Activated T-cell treated with anti-CD3 and anti-CD28 coated beads for 24 hours (primary cell): Measurements from ENCODE around the gene DSTN.

Experiments used
- DNase-seq: peaks from one replicate; pipeline ENCODE4 v3.0.0-alpha.2; 2020; ENCODE audit warnings: low read depth

The DSTN gene

GRCh38 chr20:17549131-17549530 lies 20.7 kb upstream of the DSTN start:
- no peak for DNase-seq

GRCh38 chr20:17555106-17555505 lies 14.8 kb upstream of the DSTN start:
- DNase-seq, result no peak

GRCh38 chr20:17556837-17557674 lies 12.8 kb upstream of the DSTN start:
- DNase-seq, result no peak

GRCh38 chr20:17557675-17558006 lies 12.2 kb upstream of the DSTN start:
- no peak for DNase-seq

GRCh38 chr20:17558154-17558940 lies 11.5 kb upstream of the DSTN start:
- peak; percentile 12 for DNase-seq

- no peak for DNase-seq
Measured at GRCh38 chr20:17558941-17559304, 11.0 kb upstream of the DSTN start.

- no peak for DNase-seq
Measured at GRCh38 chr20:17559338-17559737, 10.5 kb upstream of the DSTN start.

GRCh38 chr20:17560344-17561074 lies 9.4 kb upstream of the DSTN start:
- DNase-seq, result no peak

GRCh38 chr20:17562804-17563305 lies 7.0 kb upstream of the DSTN start:
- no peak for DNase-seq

GRCh38 chr20:17565169-17565845 lies 4.6 kb upstream of the DSTN start:
- no peak for DNase-seq

- no peak for DNase-seq
Measured at GRCh38 chr20:17566345-17566744, 3.5 kb upstream of the DSTN start.

GRCh38 chr20:17568045-17568788 lies 1.7 kb upstream of the DSTN start:
- DNase-seq, result no peak

- DNase-seq, result no peak
Measured at GRCh38 chr20:17568972-17569521, 828 bp upstream of the DSTN start.

GRCh38 chr20:17570347-17571152 lies 675 bp downstream of the DSTN start:
- no peak for DNase-seq

- no peak for DNase-seq
Measured at GRCh38 chr20:17571153-17571527, 1.3 kb downstream of the DSTN start.

GRCh38 chr20:17572034-17572638 lies 2.3 kb downstream of the DSTN start:
- no peak for DNase-seq

GRCh38 chr20:17573463-17573862 lies 3.6 kb downstream of the DSTN start:
- no peak for DNase-seq

- no peak for DNase-seq
Measured at GRCh38 chr20:17576215-17576614, 6.3 kb downstream of the DSTN start.

GRCh38 chr20:17579369-17580039 lies 9.6 kb downstream of the DSTN start:
- no peak for DNase-seq
